A549 (cell line): ENCODE measurements around the gene IGFBP4. TPM values are rescaled to one million over a fixed set of nuclear protein-coding genes. Genes with fewer than 3 reads are reported as not detected.
A peak's percentile ranks its signal among the peaks of the same experiment; 100 is the strongest.

Experiments used
- ATAC-seq, 2 experiments: fragments of 200-7000 bp in 1 of 2; fragments of >200 bp in 1 of 2; cut with Nextera tagmentation in 1 of 2; cut with Tn5 transposase in 1 of 2; 3 replicates each; pipeline versions ENCODE4 v1.8.0 to v1.9.1; 2018 to 2020; ENCODE audit warnings: mild to moderate bottlenecking in 1 of 2, moderate library complexity in 1 of 2
- CTCF ChIA-PET: fragments of 300-600 bp; sonication (Branson Sonifier 250); formaldehyde crosslinking; extraction: SDS; loops from one replicate; lab custom pipeline; 2021; ENCODE audit warnings: antibody characterized with exemption, inconsistent platforms; lab: Yijun Ruan, JAX
- POLR2A ChIA-PET: fragments of 350-600 bp; formaldehyde crosslinking; extraction: SDS; loops from one replicate; lab custom pipeline; 2021; ENCODE audit warnings: antibody characterized with exemption, inconsistent platforms; lab: Yijun Ruan, JAX
- DNase-seq, 2 experiments: peaks; one replicate each; pipeline versions ENCODE4 v3.0.0 to v3.0.0-alpha.2; 2011 to 2016; ENCODE audit warnings: low read depth in 1 of 2, low spot score in 1 of 2
- FAIRE-seq: peaks from 2 replicates; lab custom pipeline; 2011; peaks lifted over from hg19 to GRCh38; lab: Jason Lieb, UNC
- H3K27ac ChIP-seq, 2 experiments: fragments of >200 bp; sonication (Bioruptor Twin); formaldehyde crosslinking; 3 replicates each; pipeline ENCODE4 v1.5.1; 2016 to 2017
- H3K4me1 ChIP-seq: fragments of >200 bp; sonication (Bioruptor Twin); formaldehyde crosslinking; 3 replicates; pipeline ENCODE4 v1.6.1; 2016
- H3K4me2 ChIP-seq: fragments of >200 bp; sonication (Bioruptor Twin); formaldehyde crosslinking; 3 replicates; pipeline ENCODE4 v1.6.1; 2016
- H3K4me3 ChIP-seq: fragments of >200 bp; sonication (Bioruptor Twin); formaldehyde crosslinking; 3 replicates; pipeline ENCODE4 v1.5.1; 2016
- H3K9me3 ChIP-seq: fragments of >200 bp; sonication (Bioruptor Twin); formaldehyde crosslinking; 3 replicates; pipeline ENCODE4 v1.6.1; 2016
- CBX2 ChIP-seq: fragments of 200-600 bp; sonication (generic); IDR thresholded peaks from 2 replicates; pipeline ENCODE4 v1.6.1; 2016; ENCODE audit warnings: low read depth, mild to moderate bottlenecking, borderline replicate concordance
- CHD4 ChIP-seq: fragments of 200-600 bp; sonication (generic); IDR thresholded peaks from 2 replicates; pipeline ENCODE4 v1.6.1; 2016; ENCODE audit warnings: antibody characterized with exemption, mild to moderate bottlenecking, borderline replicate concordance
- EHF ChIP-seq: fragments of 250-450 bp; sonication (Bioruptor Pico); IDR thresholded peaks from 2 replicates; pipeline ENCODE4 v1.5.0; 2020; ENCODE audit warnings: mild to moderate bottlenecking
- ESRRA ChIP-seq: fragments of 150-350 bp; IDR thresholded peaks from 2 replicates; pipeline ENCODE4 v1.6.1; 2014; ENCODE audit warnings: mild to moderate bottlenecking, low read length, borderline replicate concordance
- FOSL2 ChIP-seq, 2 experiments: fragments of 450-650 bp in 1 of 2; fragments of >200 bp in 1 of 2; sonication (Bioruptor Twin) in 1 of 2; formaldehyde crosslinking; IDR thresholded peaks; 2 replicates each; pipeline versions ENCODE4 v1.5.0 to v1.6.1; 2016 to 2020; ENCODE audit warnings: mild to moderate bottlenecking in 1 of 2, moderate library complexity in 1 of 2
- HEYL ChIP-seq: fragments of 250-450 bp; sonication (Bioruptor Pico); IDR thresholded peaks from 2 replicates; pipeline ENCODE4 v1.8.0; 2021; ENCODE audit warnings: mild to moderate bottlenecking, moderate library complexity
- JUNB ChIP-seq: fragments of >200 bp; sonication (Bioruptor Twin); formaldehyde crosslinking; IDR thresholded peaks from 2 replicates; pipeline ENCODE4 v1.6.1; 2016
- KDM5A ChIP-seq: fragments of 200-600 bp; sonication (generic); IDR thresholded peaks from 2 replicates; pipeline ENCODE4 v1.6.1; 2016; ENCODE audit warnings: antibody characterized with exemption, mild to moderate bottlenecking
- NFE2L2 ChIP-seq: fragments of 150-350 bp; conservative IDR thresholded peaks from 2 replicates; pipeline ENCODE4 v1.6.1; 2014; ENCODE audit warnings: low read length
- POLR2AphosphoS2 ChIP-seq: conservative IDR thresholded peaks from 2 replicates; pipeline ENCODE4 v1.6.1; 2012; ENCODE audit warnings: low read length, improper control_type of control experiment, inconsistent platforms
- RARB ChIP-seq: fragments of 250-450 bp; sonication (Bioruptor Pico); IDR thresholded peaks from 2 replicates; pipeline ENCODE4 v1.8.0; 2021; ENCODE audit warnings: mild to moderate bottlenecking, moderate library complexity
- RCOR1 ChIP-seq: fragments of 150-350 bp; IDR thresholded peaks from 2 replicates; pipeline ENCODE4 v1.6.1; 2014; ENCODE audit warnings: antibody characterized with exemption, low read length, low read depth
- RNF2 ChIP-seq: fragments of 200-600 bp; sonication (generic); IDR thresholded peaks from 2 replicates; pipeline ENCODE4 v1.6.1; 2016; ENCODE audit warnings: low read depth, mild to moderate bottlenecking, antibody characterized with exemption, moderate library complexity, borderline replicate concordance
- SMC3 ChIP-seq: fragments of >200 bp; sonication (Bioruptor Twin); formaldehyde crosslinking; IDR thresholded peaks from 3 replicates; pipeline ENCODE4 v1.6.1; 2018; ENCODE audit warnings: inconsistent platforms
- TP53 ChIP-seq: fragments of 250-450 bp; sonication (Bioruptor Pico); IDR thresholded peaks from 2 replicates; pipeline ENCODE4 v1.5.0; 2021; ENCODE audit warnings: mild to moderate bottlenecking, moderate library complexity
- ZC3H11A ChIP-seq: fragments of 450-650 bp; IDR thresholded peaks from 2 replicates; pipeline ENCODE4 v1.6.1; 2014; ENCODE audit warnings: antibody characterized with exemption, mild to moderate bottlenecking
- ZNF302 ChIP-seq: fragments of 250-450 bp; sonication (Bioruptor Pico); IDR thresholded peaks from 2 replicates; pipeline ENCODE4 v1.9.0; 2021; ENCODE audit warnings: inconsistent platforms, mild to moderate bottlenecking, moderate library complexity
- ZSCAN20 ChIP-seq: fragments of 250-450 bp; sonication (Bioruptor Pico); IDR thresholded peaks from 2 replicates; pipeline ENCODE4 v1.8.0; 2022; ENCODE audit warnings: mild to moderate bottlenecking, moderate library complexity
- WGBS: methylation state at CpG from one replicate; pipeline ENCODE4 v1.1.6; 2017; ENCODE audit errors: missing lambda C conversion rate; 5-methylcytosine and 5-hydroxymethylcytosine counted together
- polyA plus RNA-seq, 4 experiments: library from polyadenylated mRNA; depleted of rRNA in 3 of 4; stranded (reverse); fragments of >200 nt; fragmentation: RNase III in 1 of 4; extraction: RNeasy Plus Mini Kit Qiagen cat#74134 plus additional on column Dnase treatment in 1 of 4; gene quantifications; 2 replicates in 3 of 4; 3 replicates in 1 of 4; pipeline ENCODE4 v1.2.3, GENCODE V29; 2011 to 2017
- TF ChIP-seq, protein P1 (sequence below): fragments of 250-450 bp; sonication (Bioruptor Pico); IDR thresholded peaks from 2 replicates; pipeline ENCODE4 v1.5.0; 2020; ENCODE audit warnings: low read depth, mild to moderate bottlenecking, moderate library complexity
- TF ChIP-seq, protein P2 (sequence below): fragments of 450-650 bp; IDR thresholded peaks from 2 replicates; pipeline ENCODE4 v1.6.1; 2014; ENCODE audit warnings: antibody characterized with exemption
- TF ChIP-seq, protein P3 (sequence below): fragments of >200 bp; sonication (Bioruptor Twin); formaldehyde crosslinking; IDR thresholded peaks from 2 replicates; pipeline ENCODE4 v1.6.1; 2016

The IGFBP4 gene
- polyA plus RNA-seq, 2 of the 4 experiments (the other 2 are of a cell fraction), result 1,080 to 1,829 TPM

GRCh38 chr17:40484285-40484972 lies 41.2 kb downstream of the IGFBP4 start (continued):
- TF ChIP-seq ZC3H11A (no peak), EHF (CRISPR knock-in tag) (no peak; the same call in 1 of the 2 replicates), SMC3 (no peak)

GRCh38 chr17:40484973-40485530 lies 41.8 kb downstream of the IGFBP4 start:
- Histone ChIP-seq H3K4me3 (no peak overlapping the region), H3K9me3 (no peaks in the 10 kb centered on the region), H3K4me1 (peaks cover 98% of the 10 kb centered on the region), H3K27ac (peak overlapping the region; percentile 96 to 97), H3K4me2 (peak overlapping the region; percentile 61)
- FAIRE-seq, result peak; percentile 92
- TF ChIP-seq FOSL2 (IDR thresholded peaks at IDR 0.05) (no peak), FOSL2 (CRISPR knock-in tag; IDR thresholded peaks at IDR 0.05) (no peak), KDM5A (no peak), ZSCAN20 (CRISPR knock-in tag) (peak; percentile 43; the same call in 1 of the 2 replicates), RNF2 (no peak), POLR2AphosphoS2 (peak; percentile 68; the same call in 1 of the 2 replicates), HEYL (CRISPR knock-in tag) (peak; percentile 54; the same call in 1 of the 2 replicates), RARB (CRISPR knock-in tag) (peak; percentile 18; the same call in 1 of the 2 replicates), TP53 (CRISPR knock-in tag) (no peak), CBX2 (no peak), JUNB (no peak), CHD4 (no peak), RCOR1 (no peak), NFE2L2 (no peak), SMC3 (no peak), ZNF302 (CRISPR knock-in tag) (no peak), ESRRA (no peak)
- TF ChIP-seq, protein P1, sequence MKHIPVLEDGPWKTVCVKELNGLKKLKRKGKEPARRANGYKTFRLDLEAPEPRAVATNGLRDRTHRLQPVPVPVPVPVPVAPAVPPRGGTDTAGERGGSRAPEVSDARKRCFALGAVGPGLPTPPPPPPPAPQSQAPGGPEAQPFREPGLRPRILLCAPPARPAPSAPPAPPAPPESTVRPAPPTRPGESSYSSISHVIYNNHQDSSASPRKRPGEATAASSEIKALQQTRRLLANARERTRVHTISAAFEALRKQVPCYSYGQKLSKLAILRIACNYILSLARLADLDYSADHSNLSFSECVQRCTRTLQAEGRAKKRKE, result no peak
- TF ChIP-seq, protein P2, sequence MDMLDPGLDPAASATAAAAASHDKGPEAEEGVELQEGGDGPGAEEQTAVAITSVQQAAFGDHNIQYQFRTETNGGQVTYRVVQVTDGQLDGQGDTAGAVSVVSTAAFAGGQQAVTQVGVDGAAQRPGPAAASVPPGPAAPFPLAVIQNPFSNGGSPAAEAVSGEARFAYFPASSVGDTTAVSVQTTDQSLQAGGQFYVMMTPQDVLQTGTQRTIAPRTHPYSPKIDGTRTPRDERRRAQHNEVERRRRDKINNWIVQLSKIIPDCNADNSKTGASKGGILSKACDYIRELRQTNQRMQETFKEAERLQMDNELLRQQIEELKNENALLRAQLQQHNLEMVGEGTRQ, result no peak; the same call in 1 of the 2 replicates
- TF ChIP-seq, protein P3, sequence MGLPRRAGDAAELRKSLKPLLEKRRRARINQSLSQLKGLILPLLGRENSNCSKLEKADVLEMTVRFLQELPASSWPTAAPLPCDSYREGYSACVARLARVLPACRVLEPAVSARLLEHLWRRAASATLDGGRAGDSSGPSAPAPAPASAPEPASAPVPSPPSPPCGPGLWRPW, result no peak
- ChIA-PET POLR2A (interaction anchor here (1.4 to 4.7 kb wide), 7 partner anchors 14 to 67 kb away, joined by 4 to 42 read pairs (median 25); partner anchors contain the start of gene TOP2A), CTCF (interaction anchor here (0.8 to 15.5 kb wide), 10 partner anchors 9 to 122 kb away, joined by 3 to 379 read pairs (median 5); no protein-coding TSS in a partner anchor)
- DNase-seq, result no peak
- WGBS, result 76% methylated on average over 7 of the region's 7 CpGs
- ATAC-seq, result no peak
